HG02870 (cell line): ENCODE results near the gene NT5C3A.
"Not testable (repeated sequence)": the region's sequence is repeated elsewhere in the genome, so short reads cannot be mapped to it uniquely, and the experiment has no call there.

Source experiments
- ATAC-seq: cut with Tn5 transposase; IDR thresholded peaks from one replicate; pipeline ENCODE4 v1.9.1; 2021; ENCODE audit warnings: mild to moderate bottlenecking, moderate library complexity; ENCODE audit not compliant: unreplicated experiment

NT5C3A gene

DNA sequence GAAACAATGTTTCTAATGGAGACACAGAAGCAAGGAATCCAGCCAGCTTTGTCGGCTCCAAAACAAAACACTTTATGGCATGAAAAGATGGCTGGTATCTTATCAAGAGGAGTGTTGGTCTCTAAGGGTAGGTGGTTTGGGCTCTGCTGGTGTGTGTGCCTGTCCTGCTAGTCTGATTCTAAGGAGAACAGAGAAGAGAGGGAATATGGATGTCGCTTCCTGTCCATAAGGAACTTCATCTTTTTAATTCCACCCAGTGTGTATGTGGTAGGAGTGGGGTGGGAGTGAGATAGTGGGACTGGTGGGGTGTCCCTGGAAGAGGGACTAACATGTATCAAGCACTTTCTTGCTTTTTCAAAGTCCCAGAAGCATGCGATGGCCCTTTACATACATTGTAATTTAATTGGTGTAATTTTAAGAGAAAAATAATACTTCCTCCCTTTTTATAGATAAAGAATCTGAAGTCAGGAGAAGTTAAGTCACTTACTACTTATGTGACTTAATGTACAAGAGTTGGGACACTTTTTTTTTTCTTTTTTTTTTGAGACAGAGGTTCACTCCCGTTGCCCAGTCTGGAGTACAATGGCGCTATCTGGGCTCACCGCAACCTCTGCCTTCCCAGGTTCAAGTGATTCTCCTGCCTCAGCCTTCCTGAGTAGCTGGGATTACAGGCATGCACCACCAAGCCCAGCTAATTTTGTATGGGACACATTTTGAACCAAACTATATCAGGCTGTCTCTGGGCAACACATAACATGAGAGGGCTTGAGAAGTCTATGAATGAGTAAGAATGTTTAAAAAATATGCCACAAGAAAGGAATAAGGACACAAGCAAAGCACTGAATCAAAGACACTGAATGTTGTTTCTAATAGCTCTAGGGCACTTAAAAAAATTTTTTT lies 18.8 kb downstream of the NT5C3A start:
- ATAC-seq, result peak; percentile 28

DNA sequence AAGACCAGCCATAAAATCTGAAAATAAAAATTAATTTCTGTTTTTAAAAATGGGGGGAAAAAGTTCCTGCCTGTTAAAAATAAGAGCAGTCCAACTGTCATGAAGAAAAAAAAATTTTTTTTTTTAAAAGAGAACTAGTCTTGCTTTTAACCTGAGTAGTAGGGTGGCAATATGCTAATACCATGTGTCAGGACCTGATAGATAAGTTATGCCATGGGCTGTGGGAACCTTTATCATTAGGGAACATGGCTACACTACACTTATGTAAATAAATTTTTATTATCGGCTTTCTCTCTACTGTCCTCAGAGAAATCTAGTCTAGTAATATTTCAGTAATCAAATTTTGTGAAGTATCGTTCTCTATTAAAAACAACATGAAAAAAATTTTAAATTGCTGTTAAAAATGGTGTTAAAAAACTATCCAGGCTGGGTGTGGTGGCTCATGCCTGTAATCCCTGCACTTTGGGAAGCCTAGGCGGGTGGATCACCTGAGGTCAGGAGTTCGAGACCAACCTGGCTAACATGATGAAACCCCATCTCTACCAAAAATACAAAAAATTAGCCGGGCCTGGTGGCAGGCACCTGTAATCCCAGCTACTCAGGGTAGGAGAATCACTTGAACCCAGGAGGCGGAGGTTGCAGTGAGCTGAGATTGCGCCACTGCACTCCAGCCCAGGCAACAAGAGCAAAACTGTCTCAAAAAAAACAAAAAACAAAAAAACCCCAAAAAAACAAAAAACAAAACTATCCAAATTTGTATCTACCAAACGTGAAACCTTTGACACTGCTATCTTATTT lies 20.7 kb downstream of the NT5C3A start:
- no peak for ATAC-seq

DNA sequence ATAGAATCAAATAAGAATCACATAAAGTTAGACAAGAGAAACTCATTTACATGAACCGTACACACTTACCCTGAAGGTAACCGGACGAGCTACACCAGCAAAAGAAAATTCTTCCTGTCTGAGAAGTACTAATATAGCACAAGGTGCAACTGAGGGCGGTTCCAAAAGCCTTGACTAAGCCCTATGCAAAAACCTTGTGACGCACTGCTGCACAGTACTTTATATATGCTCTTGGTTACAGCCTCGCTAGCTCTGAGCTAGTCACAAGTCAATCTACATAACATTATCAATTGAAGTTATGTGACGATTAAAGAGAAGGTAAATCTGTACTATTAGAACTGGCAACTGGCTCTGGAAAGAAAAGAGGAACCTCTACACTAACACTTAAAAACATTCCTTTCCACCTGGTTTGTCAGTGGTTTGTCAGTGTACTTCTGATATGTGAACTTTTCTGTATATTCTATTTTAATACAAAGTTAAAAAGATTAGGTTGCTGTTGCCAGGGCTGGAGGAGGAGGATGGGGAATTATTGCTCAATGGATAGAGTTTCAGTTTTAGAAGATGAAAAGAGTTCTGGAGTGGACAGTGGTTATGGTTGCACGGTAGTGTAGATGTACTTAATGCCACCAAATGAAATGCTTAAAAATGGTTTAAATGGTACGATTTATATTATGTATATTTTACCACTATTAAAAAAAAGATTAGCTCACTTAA lies 21.6 kb downstream of the NT5C3A start:
- peak; percentile 92 for ATAC-seq

DNA sequence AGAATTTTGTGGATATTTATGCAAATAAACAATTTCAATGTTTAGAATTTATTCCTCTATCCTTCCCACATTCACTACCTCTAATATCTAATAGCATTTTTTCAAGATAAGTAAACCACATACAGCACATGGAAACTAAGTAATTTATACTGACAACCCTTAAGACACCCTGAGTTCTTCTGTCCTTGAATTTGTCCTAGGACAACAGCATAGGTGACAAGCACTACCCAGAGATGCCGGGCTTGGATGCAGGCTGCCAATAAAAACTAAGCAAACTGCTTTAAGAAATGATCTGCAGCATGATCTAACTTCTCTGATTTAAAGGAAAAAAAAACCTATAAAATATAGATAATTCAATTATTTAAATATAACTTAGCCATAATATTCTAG lies 22.7 kb downstream of the NT5C3A start:
- no peak for ATAC-seq

DNA sequence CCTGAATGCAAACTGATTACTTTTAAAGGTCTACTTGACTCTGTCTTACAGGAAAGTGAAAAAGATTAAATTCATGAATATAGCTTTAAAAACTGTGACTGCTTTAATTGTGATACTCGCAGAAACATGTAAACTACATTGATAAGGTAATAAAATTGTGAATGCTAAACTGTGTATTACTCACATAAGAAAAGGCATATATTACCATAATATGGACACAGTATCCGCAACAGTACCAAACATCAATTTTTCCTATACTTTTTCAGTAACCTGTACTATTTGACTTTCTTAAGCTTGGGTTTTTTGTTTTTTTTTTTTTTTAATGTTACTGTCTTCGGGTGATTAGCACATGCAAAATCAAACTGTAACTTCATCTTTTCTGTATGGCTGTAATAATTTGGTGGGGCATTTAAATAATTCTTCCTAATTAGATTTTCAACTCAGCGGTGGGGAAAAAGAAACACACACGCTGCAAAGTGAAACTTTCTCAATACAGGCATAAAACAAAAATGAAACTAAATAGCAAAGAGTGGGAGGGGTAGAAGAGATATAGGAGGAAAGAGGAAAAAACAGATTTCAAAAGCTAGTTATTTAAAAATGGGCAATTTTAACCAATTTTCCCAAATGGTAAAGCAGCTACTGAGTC lies 23.2 kb downstream of the NT5C3A start:
- no peak for ATAC-seq

DNA sequence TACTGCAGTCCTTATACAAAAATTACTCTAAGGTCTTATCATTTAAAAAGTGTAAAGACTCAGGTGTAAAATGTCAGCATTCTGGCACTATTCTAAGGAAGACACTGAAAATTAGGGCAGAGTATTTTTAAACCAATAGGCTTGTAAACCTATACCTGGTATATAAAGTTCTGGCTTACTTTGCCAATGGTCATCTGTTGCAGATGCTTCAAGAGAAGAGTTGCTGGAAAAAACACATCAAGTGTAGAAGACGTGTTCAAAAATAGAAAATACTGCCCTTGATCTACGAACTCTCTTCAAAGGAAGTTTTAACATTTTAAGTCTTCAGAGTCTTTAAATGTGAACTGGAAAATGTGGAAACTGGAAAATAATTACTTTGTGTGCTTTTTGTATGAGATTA lies 23.9 kb downstream of the NT5C3A start:
- no peak for ATAC-seq

DNA sequence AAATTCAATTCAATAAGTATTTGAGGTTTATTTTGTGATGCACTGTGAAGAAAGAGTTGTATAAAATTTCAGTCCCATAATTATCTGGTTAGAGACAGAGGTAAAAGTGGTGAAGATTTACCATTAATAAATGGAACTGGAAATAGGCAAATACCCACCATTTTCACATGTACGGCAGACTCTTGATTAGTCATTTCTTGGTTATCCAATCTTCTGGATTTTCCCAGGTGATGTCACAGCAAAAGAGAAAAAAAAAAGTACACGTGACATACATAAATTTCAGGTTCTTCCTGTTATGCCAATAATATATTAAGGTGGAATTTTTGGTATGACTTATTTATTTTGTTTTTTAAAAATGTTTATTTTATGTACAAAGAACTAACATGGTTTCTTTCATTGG lies 26.8 kb downstream of the NT5C3A start:
- ATAC-seq, result no peak

DNA sequence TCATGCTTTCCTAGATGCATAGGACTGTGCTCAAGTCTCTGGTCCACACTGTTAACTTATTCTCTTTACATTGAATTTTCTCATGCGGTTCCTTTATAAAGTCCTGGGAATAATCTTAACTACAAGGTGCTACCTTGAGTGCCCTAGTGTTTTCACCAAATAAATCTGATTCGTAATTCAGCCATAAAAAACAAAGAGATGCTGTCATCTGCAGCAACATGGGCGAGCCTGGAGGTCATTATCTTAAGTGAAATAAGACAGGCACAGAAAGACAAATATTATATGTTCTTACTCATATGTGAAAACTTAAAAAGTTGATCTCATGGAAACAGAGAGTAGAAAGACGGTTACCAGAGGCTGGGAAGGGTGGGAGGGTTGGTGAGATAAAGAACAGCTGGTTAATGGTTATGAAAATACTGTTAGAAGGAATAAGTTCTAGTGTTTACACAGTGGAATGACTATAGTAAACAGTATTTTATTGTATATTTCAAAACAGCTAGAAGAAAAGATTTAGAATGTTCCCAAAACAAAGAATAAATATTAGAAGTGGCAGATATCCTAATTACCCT lies 38.3 kb downstream of the NT5C3A start:
- no peak for ATAC-seq

DNA sequence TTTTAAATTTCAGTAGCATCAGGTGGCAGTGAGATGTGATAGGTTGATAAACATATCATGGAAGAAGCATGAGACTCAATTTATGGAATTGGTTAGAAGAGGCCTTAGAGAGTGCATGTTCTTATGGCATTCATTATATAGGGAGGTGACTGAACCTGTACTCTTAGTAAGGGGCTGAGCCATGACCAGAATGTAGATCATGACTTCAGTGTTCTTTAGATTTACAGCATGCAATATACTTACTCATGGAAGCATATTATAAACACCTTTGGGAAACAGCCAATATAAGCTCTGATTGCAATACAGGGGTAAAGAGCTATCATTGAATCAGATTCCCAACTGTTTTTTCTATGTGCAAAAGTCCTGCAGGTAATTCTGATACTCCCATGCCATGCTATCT lies 50.2 kb downstream of the NT5C3A start:
- no peak for ATAC-seq

DNA sequence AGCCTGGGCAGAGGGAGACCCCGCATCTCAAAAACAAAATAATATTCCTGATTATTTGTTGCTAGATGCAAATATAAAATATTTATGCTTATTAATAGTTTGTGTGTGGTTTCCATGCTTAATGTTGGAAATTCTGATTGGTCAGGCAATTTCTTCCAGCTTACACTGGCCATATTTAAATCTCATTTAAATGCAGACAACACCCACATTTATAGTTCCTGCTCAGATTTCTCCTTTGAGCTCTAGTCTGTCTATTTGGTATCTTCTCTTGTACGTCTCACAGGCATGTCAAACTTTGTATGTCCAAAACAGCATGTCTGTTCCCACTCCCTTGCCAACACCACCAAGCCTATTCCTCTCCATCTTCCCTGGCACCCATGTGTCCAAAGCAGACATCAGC lies 52.8 kb downstream of the NT5C3A start:
- no peak for ATAC-seq

DNA sequence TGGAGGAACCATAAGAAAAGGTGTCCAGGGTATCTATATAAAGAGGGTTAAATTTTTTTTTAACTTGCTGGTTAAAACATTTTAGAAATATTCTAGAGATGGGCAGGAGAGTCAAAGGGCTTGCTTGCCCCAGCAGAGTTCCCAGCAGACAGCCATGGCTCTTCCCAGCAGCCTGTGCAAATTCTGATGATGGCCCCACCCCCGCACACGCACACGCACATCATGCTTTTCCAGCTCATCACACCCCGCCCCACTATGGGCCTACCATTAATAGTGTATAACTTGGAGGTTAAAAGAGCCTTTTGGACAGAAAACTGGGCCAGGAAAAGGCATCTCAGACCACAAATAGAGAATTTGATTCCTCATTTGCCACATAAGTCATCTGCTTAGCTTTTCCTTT lies 56.9 kb downstream of the NT5C3A start:
- ATAC-seq, result not testable (repeated sequence)

DNA sequence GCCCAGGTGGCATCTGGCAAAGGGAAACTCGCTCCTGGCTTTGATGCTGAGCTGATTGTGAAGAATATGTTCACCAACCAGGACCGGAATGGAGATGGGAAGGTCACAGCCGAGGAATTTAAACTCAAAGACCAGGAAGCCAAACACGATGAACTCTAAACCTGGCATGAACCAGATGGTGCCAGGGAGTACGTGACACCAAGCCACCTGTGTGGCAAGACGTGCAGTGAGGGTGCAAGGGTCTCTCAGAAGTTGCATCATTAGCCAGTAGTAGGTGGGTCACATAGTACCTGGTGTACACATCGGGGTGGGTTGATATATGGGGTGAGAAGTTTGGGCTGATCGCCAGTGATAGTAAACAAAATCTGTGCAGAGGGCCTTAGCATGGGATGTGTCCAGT lies 57.4 kb downstream of the NT5C3A start:
- not testable (repeated sequence) for ATAC-seq

DNA sequence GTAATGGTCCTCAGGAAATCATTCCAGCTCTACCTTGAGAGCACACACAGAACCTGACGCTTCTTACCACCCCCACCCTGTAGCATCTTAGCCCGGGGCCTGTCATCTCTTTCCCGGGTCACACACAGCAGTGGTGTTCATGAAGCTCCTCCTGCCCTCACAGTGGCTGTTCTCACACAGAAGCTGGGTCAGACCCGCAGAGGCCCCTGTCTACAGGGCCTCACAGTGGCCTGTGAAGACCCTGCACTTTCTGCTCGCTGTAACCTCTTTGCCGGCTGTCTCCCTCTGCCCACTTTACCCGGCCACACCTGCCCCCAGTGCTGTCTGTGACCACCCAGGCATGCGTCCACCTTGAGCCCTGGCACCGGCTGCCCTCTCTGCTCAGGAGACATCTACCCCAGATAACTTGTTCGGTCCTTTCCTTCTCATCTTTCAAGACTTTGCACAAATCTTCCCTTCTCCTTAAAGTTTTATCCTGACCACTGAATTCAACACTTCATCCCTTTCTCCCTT lies 58.4 kb downstream of the NT5C3A start:
- ATAC-seq, result not testable (repeated sequence)

DNA sequence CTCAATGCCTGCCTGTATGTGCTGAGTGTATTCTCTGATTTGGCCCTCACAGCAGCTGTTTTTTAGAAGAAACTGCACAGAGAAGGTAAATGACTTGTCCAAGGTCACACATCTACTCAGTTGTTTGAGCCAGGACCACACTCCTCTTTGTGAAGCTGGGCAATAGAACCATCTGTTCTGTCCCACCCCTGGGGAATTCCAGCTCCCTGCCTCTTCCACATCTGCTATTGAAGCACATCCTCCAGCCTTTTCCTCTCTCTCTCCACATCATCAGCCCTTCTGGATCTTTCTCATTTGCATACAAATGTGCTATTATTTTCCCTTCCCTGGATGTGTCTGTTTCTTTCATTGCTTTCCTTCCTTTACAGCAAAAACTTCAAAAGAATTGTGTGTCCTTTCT lies 59.5 kb downstream of the NT5C3A start:
- not testable (repeated sequence) for ATAC-seq

DNA sequence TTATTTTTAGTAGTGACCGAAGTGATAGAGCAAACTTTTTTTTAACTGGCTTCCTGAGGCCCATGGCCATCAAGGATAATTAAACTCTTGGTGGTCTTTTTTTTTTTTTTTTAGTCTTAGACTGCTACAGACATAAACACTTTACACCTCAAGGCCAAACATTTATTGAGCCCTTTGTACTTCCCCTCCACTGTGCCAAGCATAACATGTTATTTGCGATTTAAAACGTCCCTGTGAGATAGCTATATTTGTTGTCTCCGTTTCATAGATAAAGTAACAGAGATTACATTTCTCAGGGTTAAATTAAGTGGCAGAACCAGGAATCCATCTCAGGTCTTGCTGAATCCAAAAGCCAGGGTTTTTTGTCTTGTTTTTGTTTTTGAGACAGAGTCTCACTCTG lies 63.2 kb downstream of the NT5C3A start:
- not testable (repeated sequence) for ATAC-seq

DNA sequence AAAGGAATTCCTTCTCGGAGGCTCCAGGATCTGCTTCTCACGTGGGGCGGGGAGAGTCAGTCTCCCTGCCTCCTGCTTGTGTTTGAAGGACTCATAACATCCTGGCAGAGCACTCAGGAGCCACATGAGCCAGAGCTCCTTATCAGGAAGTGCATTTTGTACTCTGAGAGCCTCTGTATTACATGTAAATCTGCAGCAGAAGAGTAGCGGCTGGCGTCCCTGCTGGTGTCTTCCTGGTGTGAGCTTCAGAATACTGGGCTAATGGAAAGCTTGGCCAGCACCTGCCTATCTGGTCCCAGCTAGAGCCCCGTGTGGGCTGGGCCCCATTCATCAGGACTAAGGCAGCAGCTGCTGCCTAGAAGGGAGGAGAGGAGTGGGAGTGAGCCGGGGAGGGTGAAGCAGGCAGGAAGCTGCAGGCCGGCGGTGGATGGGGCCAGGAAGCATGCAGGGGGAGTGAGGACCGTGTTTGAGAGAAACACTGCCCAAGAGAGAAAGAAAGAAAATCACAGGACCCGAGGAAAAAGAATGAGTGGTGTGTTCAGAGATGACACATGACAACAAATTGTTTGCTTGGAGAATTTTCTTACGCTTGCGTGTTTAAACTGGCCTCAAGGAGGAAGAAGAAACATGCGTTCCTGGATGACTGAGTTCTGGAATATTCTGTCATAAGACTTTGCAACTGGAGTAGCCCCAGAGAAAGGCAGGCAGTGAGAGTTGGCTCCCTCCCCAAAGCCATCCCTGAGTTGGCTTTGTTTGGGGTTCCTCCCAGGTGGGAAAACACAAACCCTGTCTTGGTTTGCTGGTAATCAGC lies 64.0 kb downstream of the NT5C3A start:
- peak; percentile 67 for ATAC-seq

DNA sequence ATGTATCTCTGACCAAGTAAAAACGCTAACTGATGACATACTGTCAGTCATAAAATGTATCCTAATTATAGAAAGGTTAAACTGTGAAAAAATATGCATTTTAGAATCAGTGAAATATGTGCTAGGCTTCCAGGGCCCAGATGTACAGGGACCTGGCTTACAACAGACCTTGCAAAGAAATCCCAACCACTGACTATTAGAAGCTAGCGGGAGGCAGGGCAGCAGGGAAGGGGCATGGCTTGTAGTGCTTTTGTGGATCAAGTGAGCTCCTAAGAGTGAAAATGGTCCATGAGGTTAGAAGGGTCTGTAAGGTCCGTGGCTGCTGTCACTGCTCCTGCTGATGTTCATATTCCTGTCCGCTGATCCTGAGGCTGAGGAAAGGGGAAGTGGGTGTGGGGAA lies 64.6 kb downstream of the NT5C3A start:
- ATAC-seq, result peak; percentile 19

DNA sequence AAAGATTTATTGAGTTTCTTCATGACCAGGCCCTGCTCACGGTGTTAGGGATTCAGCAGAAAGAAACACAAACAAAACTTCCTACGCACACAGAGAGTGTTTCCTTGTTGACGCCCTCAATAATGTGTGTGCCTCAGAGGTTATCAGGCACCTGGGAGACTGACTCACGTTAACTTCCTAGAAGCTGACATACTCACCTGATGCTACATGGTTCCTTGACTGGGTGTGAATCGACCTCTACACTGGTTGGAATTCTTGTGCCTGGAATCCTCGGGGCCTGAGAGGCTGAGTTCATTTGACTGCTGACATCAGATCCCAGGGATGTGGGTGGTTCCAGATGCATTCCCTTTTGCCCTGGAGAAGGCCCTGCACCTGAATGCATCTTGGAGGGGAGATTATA lies 69.8 kb downstream of the NT5C3A start:
- ATAC-seq, result not testable (repeated sequence)

DNA sequence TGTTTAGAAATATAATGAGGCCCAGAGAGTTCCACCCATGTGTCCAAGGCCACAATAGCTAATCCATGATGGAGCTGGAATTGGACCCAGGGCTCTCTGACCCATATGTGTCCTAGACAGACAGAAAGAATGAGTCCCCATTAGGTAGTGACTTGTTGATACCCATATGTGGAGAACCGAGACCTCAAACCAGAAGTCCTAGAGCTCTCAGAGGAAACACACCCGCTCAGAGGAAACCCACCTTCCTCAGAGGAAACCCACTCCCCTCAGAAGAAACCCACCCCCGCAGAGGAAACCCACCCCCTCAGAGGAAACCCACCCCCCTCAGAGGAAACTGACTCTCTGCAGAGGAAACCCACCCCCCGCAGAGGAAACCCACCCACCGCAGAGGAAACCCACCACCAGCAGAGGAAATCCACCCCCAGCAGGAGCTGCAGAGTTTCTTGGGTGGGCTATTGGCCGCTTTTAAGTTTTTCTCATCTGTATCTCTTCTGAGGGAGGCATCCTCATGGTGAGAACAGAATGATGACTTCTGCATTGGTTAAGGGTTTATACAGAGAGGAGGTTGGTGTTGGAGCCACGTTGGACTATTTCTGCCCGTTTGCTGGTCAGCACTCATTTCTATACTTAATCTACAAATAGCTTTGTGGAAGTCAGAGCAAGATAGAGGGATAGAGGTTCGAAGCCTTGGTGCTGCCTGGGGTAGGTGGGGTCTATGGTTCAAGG lies 70.4 kb downstream of the NT5C3A start:
- not testable (repeated sequence) for ATAC-seq
